Naive thymus-derived CD4-positive, alpha-beta T cell (primary cell): ENCODE data around the gene ITSN1. TPM values are rescaled to one million over a fixed set of nuclear protein-coding genes. Genes with fewer than 3 reads are reported as not detected.

Experiments
- ATAC-seq: fragments of 150-1000 bp; cut with Tn5 transposase; 2 replicates; pipeline ENCODE4 v1.10.0; 2021; ENCODE audit warnings: mild to moderate bottlenecking, moderate library complexity
- CTCF ChIA-PET: fragments of 350-600 bp; sonication (Branson Sonifier 250); formaldehyde crosslinking; loops from one replicate; lab custom pipeline; 2021; ENCODE audit warnings: antibody characterized with exemption; lab: Charles Lee
- POLR2A ChIA-PET: fragments of 350-600 bp; sonication (Branson Sonifier 250); formaldehyde crosslinking; loops from one replicate; lab custom pipeline; 2021; ENCODE audit warnings: antibody characterized with exemption, inconsistent platforms; lab: Charles Lee
- DNase-seq, 9 donors: peaks; one replicate each; pipeline versions ENCODE4 v3.0.0 to v3.0.0-alpha.2; 2020 to 2022; ENCODE audit warnings: mixed read lengths in 1 of 9
- H3K27ac ChIP-seq: one replicate; pipeline ENCODE4 v1.7.0; 2013; ENCODE audit warnings: mild to moderate bottlenecking, low read depth, low read length, moderate library complexity
- H3K27me3 ChIP-seq, 2 donors: one replicate each; pipeline ENCODE4 v1.7.0; 2013; ENCODE audit warnings: low read length in 2 of 2, mild to moderate bottlenecking in 2 of 2, moderate library complexity in 2 of 2; ENCODE audit not compliant: control insufficient read depth in 2 of 2, insufficient read depth in 2 of 2
- H3K36me3 ChIP-seq, 3 experiments: 1 replicate in 2 of 3; 2 replicates in 1 of 3; pipeline ENCODE4 v1.7.0; 2013; ENCODE audit warnings: low read length in 3 of 3, mild to moderate bottlenecking in 3 of 3, moderate library complexity in 1 of 3; ENCODE audit not compliant: insufficient read depth in 3 of 3, control insufficient read depth in 2 of 3
- H3K4me1 ChIP-seq, 2 donors: one replicate each; pipeline ENCODE4 v1.7.0; 2013; ENCODE audit warnings: low read length in 2 of 2, mild to moderate bottlenecking in 2 of 2, moderate library complexity in 1 of 2; ENCODE audit not compliant: control insufficient read depth in 2 of 2, insufficient read depth in 2 of 2
- H3K4me3 ChIP-seq: 2 replicates; pipeline ENCODE4 v1.7.0; 2013; ENCODE audit warnings: mild to moderate bottlenecking, low read length
- H3K9me3 ChIP-seq, 3 experiments: 1 replicate in 2 of 3; 2 replicates in 1 of 3; pipeline ENCODE4 v1.7.0; 2013; ENCODE audit warnings: low read length in 3 of 3; ENCODE audit not compliant: control insufficient read depth in 2 of 3
- H3K27ac Mint-ChIP-seq, 9 donors: one replicate each; pipeline ENCODE4 v1.8.0; 2020 to 2022; ENCODE audit warnings: mixed read lengths in 9 of 9, mild to moderate bottlenecking in 8 of 9, moderate library complexity in 5 of 9, inconsistent platforms in 2 of 9
- H3K27me3 Mint-ChIP-seq, 5 donors: one replicate each; pipeline ENCODE4 v1.8.0; 2021 to 2022; ENCODE audit warnings: mixed read lengths in 5 of 5, mild to moderate bottlenecking in 1 of 5
- H3K36me3 Mint-ChIP-seq, 5 donors: one replicate each; pipeline ENCODE4 v1.8.0; 2020 to 2022; ENCODE audit warnings: mixed read lengths in 5 of 5, mild to moderate bottlenecking in 3 of 5, inconsistent platforms in 1 of 5
- H3K4me1 Mint-ChIP-seq, 7 donors: one replicate each; pipeline ENCODE4 v1.8.0; 2020 to 2022; ENCODE audit warnings: mixed read lengths in 7 of 7, mild to moderate bottlenecking in 3 of 7, inconsistent platforms in 1 of 7
- H3K4me3 Mint-ChIP-seq, 10 donors: one replicate each; pipeline ENCODE4 v1.8.0; 2020 to 2022; ENCODE audit warnings: mild to moderate bottlenecking in 10 of 10, mixed read lengths in 10 of 10, moderate library complexity in 6 of 10, inconsistent platforms in 2 of 10
- H3K9me3 Mint-ChIP-seq, 11 donors: one replicate each; pipeline ENCODE4 v1.8.0; 2020 to 2022; ENCODE audit warnings: mixed read lengths in 11 of 11, mild to moderate bottlenecking in 4 of 11, inconsistent platforms in 1 of 11, moderate library complexity in 1 of 11
- intact Hi-C, 2 donors: fragments of 100-400 bp; cut with micrococcal nuclease; formaldehyde crosslinking; loops; one replicate each; pipeline ENCODE4 v1.15.1; 2023
- polyA plus RNA-seq, 2 donors: library from polyadenylated mRNA; unstranded; fragments of 300-500 nt; fragmentation: Illumina TruSeq; gene quantifications; one replicate each; pipeline ENCODE4 v1.2.3, GENCODE V29; 2021
- total RNA-seq, 6 experiments: library from RNA in 5 of 6; stranded (reverse) in 5 of 6; gene quantifications; 1 replicate in 5 of 6; 2 replicates in 1 of 6; pipeline ENCODE4 v1.2.3 and lab custom pipeline; 2021 to 2026

The ITSN1 gene
- total and polyA plus RNA-seq, 7 experiments from 2014 or later = 1.2 to 8.6 (median 3.2) TPM

DNA sequence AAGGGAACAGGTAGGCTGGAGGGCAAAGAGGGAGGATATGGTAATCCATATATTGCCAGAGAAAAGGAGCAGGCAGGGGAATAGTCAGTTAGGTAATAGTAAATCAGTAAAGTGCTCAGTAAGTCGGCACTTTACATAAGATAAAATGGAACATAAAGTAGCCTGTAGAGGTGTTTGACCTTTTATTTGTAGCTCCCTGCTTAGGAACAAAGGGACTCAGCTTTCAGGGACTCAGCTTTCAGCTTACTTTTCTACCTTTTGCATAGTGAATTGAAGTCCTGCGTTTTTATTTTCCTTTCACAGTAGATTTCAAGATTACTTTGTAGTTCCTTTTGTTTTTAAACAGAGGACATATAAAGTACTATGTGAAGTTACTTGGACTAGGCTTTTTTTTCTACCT lies 87.3 kb downstream of the ITSN1 start:
- no peak overlapping the region for H3K27ac Mint-ChIP-seq
- ChIA-PET POLR2A (no interaction called here), CTCF (no interaction called here)
- H3K27me3 Mint-ChIP-seq = peaks cover 0 to 2% (median 0%) of the 10 kb centered on the region in 5 donors
- intact Hi-C loops = no loop called here
- H3K27me3 ChIP-seq = no peaks in the 10 kb centered on the region
- H3K4me3 Mint-ChIP-seq = no peak overlapping the region
- H3K27ac ChIP-seq = no peak overlapping the region
- DNase-seq = no peak
- peaks cover 0 to 3% (median 0%) of the 10 kb centered on the region in 7 donors for H3K4me1 Mint-ChIP-seq
- no peaks in the 10 kb centered on the region for H3K36me3 ChIP-seq
- ATAC-seq = no peak
- H3K4me3 ChIP-seq = no peak overlapping the region
- peaks cover 0 to 1% (median 0%) of the 10 kb centered on the region in 11 donors for H3K9me3 Mint-ChIP-seq
- peaks cover 0 to 8% (median 0%) of the 10 kb centered on the region in 5 donors for H3K36me3 Mint-ChIP-seq
- no peaks in the 10 kb centered on the region for H3K9me3 ChIP-seq
- no peaks in the 10 kb centered on the region for H3K4me1 ChIP-seq

DNA sequence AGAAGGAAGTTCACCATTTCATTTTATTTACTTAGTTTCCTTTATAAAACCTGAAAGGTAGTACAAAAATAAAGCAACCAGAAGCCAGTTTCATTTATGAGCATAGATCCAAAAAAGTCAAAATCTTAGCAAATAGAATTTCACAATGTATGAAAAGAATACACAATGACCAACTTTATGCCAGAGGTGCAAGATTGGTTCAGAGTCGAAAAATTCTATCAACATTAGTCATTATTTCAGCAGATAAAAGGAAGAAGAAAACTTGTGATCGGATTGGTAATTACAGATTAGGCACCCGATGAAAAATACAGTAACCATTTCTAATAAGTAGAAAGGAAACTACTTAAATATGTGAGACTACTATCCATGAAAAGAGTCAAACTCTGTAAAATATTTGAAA lies 89.1 kb downstream of the ITSN1 start:
- Mint-ChIP-seq H3K9me3 (peaks cover 0 to 1% (median 0%) of the 10 kb centered on the region in 11 donors), H3K36me3 (peaks cover 0 to 8% (median 0%) of the 10 kb centered on the region in 5 donors), H3K27me3 (peaks cover 0 to 4% (median 0%) of the 10 kb centered on the region in 5 donors), H3K4me1 (peaks cover 0 to 3% (median 0%) of the 10 kb centered on the region in 7 donors), H3K27ac (no peak overlapping the region), H3K4me3 (no peak overlapping the region)
- H3K9me3 ChIP-seq = no peaks in the 10 kb centered on the region
- CTCF ChIA-PET = no interaction called here
- no peaks in the 10 kb centered on the region for H3K36me3 ChIP-seq
- POLR2A ChIA-PET = no interaction called here
- DNase-seq = no peak
- H3K27me3 ChIP-seq = no peaks in the 10 kb centered on the region
- H3K4me1 ChIP-seq = no peaks in the 10 kb centered on the region
- intact Hi-C loops = no loop called here
- no peak for ATAC-seq
- H3K27ac ChIP-seq = no peak overlapping the region
- no peak overlapping the region for H3K4me3 ChIP-seq

- no peak overlapping the region for H3K4me3 ChIP-seq
- no peaks in the 10 kb centered on the region for H3K27me3 ChIP-seq
- peaks cover 0 to 6% (median 0%) of the 10 kb centered on the region in 5 donors for H3K36me3 Mint-ChIP-seq
- H3K27me3 Mint-ChIP-seq = peaks cover 0 to 4% (median 0%) of the 10 kb centered on the region in 5 donors
- H3K4me1 Mint-ChIP-seq = peaks cover 0 to 3% (median 0%) of the 10 kb centered on the region in 7 donors
- ATAC-seq = no peak
- CTCF ChIA-PET = no interaction called here
- peaks cover 0 to 1% (median 0%) of the 10 kb centered on the region in 11 donors for H3K9me3 Mint-ChIP-seq
- no peak overlapping the region for H3K27ac Mint-ChIP-seq
- H3K4me1 ChIP-seq = no peaks in the 10 kb centered on the region
- no peak overlapping the region for H3K27ac ChIP-seq
- intact Hi-C loops = no loop called here
- no peaks in the 10 kb centered on the region for H3K9me3 ChIP-seq
- no peaks in the 10 kb centered on the region for H3K36me3 ChIP-seq
- H3K4me3 Mint-ChIP-seq = no peak overlapping the region
- POLR2A ChIA-PET = no interaction called here
- no peak for DNase-seq
Measured at GRCh38 chr21:33732038-33732437, 89.7 kb downstream of the ITSN1 start.

- ChIA-PET CTCF (no interaction called here), POLR2A (interaction anchor here (0.6 to 0.7 kb wide), 2 partner anchors 1590 to 1921 kb away, joined by 3 read pairs; no protein-coding TSS in a partner anchor)
- H3K36me3 Mint-ChIP-seq = peaks cover 0 to 5% (median 0%) of the 10 kb centered on the region in 5 donors
- no peak overlapping the region for H3K4me3 Mint-ChIP-seq
- Histone ChIP-seq H3K36me3 (no peaks in the 10 kb centered on the region), H3K9me3 (no peaks in the 10 kb centered on the region), H3K27ac (no peak overlapping the region), H3K27me3 (no peaks in the 10 kb centered on the region), H3K4me1 (no peaks in the 10 kb centered on the region), H3K4me3 (no peak overlapping the region)
- H3K9me3 Mint-ChIP-seq = peaks cover 0 to 1% (median 0%) of the 10 kb centered on the region in 11 donors
- ATAC-seq = no peak
- intact Hi-C loops = no loop called here
- no peak overlapping the region for H3K27ac Mint-ChIP-seq
- DNase-seq = no peak
- peaks cover 0 to under 1% (median 0%) of the 10 kb centered on the region in 7 donors for H3K4me1 Mint-ChIP-seq
- H3K27me3 Mint-ChIP-seq = peaks cover 0 to 4% (median 0%) of the 10 kb centered on the region in 5 donors
Measured at GRCh38 chr21:33733601-33734000, 91.3 kb downstream of the ITSN1 start.

GRCh38 chr21:33734291-33734690 lies 92.0 kb downstream of the ITSN1 start:
- H3K27me3 ChIP-seq = no peaks in the 10 kb centered on the region
- no peak overlapping the region for H3K27ac Mint-ChIP-seq
- intact Hi-C loops = no loop called here
- no peaks in the 10 kb centered on the region for H3K36me3 ChIP-seq
- ChIA-PET CTCF (interaction anchor here (0.6 to 0.7 kb wide), 2 partner anchors 177 to 1848 kb away, joined by 3 read pairs; no protein-coding TSS in a partner anchor), POLR2A (no interaction called here)
- DNase-seq (no peak), ATAC-seq (no peak)
- peaks cover 0 to 1% (median 0%) of the 10 kb centered on the region in 11 donors for H3K9me3 Mint-ChIP-seq
- no peak overlapping the region for H3K27ac ChIP-seq
- H3K36me3 Mint-ChIP-seq = peaks cover 0 to 5% (median 0%) of the 10 kb centered on the region in 5 donors
- H3K27me3 Mint-ChIP-seq = peaks cover 0 to 4% (median 0%) of the 10 kb centered on the region in 5 donors
- H3K4me1 ChIP-seq = no peaks in the 10 kb centered on the region
- H3K4me1 Mint-ChIP-seq = no peaks in the 10 kb centered on the region
- H3K9me3 ChIP-seq = no peaks in the 10 kb centered on the region
- H3K4me3 ChIP-seq = no peak overlapping the region
- no peak overlapping the region for H3K4me3 Mint-ChIP-seq

- Histone ChIP-seq H3K27ac (no peak overlapping the region), H3K4me1 (no peaks in the 10 kb centered on the region), H3K4me3 (no peak overlapping the region), H3K9me3 (no peaks in the 10 kb centered on the region), H3K36me3 (no peaks in the 10 kb centered on the region), H3K27me3 (no peaks in the 10 kb centered on the region)
- intact Hi-C loops = no loop called here
- no peak overlapping the region for H3K27ac Mint-ChIP-seq
- no peaks in the 10 kb centered on the region for H3K4me1 Mint-ChIP-seq
- no peaks in the 10 kb centered on the region for H3K9me3 Mint-ChIP-seq
- ChIA-PET POLR2A (no interaction called here), CTCF (interaction anchor here (0.7 kb wide), 1 partner anchor 1849 kb away, joined by 3 read pairs; no protein-coding TSS in a partner anchor)
- no peak for ATAC-seq
- H3K27me3 Mint-ChIP-seq = peaks cover 0 to 4% (median 0%) of the 10 kb centered on the region in 5 donors
- H3K4me3 Mint-ChIP-seq = no peak overlapping the region
- DNase-seq = no peak
- peaks cover 0 to 5% (median 0%) of the 10 kb centered on the region in 5 donors for H3K36me3 Mint-ChIP-seq
Measured at GRCh38 chr21:33734818-33735217, 92.5 kb downstream of the ITSN1 start.

DNA sequence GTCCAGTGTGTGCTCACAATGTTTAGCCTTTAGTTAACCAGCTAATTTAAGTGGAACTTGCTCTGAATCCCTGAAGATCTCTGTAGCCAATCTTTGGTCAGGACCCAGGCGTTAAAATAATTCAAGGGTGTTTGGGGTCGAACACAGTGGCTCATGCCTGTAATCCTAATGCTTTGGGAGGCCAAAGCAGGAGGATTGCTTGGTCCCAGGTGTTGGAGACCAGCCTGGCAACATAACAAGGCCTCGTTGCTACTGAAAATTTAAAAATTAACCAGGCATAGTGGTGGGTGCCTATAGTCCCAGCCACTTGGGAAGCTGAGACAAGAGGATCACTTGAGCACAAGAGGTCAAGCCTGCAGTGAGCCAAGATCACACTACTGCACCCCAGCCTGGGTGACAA lies 94.3 kb downstream of the ITSN1 start:
- Mint-ChIP-seq H3K4me1 (no peaks in the 10 kb centered on the region), H3K27me3 (peaks cover 0 to 4% (median 0%) of the 10 kb centered on the region in 5 donors), H3K9me3 (no peaks in the 10 kb centered on the region), H3K36me3 (peaks cover 0 to 5% (median 0%) of the 10 kb centered on the region in 5 donors), H3K27ac (no peak overlapping the region), H3K4me3 (no peak overlapping the region)
- POLR2A ChIA-PET = no interaction called here
- intact Hi-C loops = no loop called here
- CTCF ChIA-PET = interaction anchor here (0.6 kb wide), 1 partner anchor 31 kb away, joined by 4 read pairs; no protein-coding TSS in a partner anchor
- no peak for ATAC-seq
- no peaks in the 10 kb centered on the region for H3K27me3 ChIP-seq
- H3K36me3 ChIP-seq = no peaks in the 10 kb centered on the region
- no peak for DNase-seq
- no peaks in the 10 kb centered on the region for H3K9me3 ChIP-seq
- no peak overlapping the region for H3K27ac ChIP-seq
- H3K4me3 ChIP-seq = no peak overlapping the region
- no peaks in the 10 kb centered on the region for H3K4me1 ChIP-seq
